Neural cell (in vitro differentiated cells): ENCODE results near the gene SKOR2.

ENCODE experiments used
- CTCF ChIP-seq: fragments of 450-650 bp; IDR thresholded peaks from 2 replicates; pipeline ENCODE4 v1.5.1; 2014; ENCODE audit warnings: antibody characterized with exemption, mild to moderate bottlenecking, moderate library complexity; ENCODE audit not compliant: poor library complexity, severe bottlenecking
- EZH2 ChIP-seq: fragments of 200-600, 300-800 bp; shearing (Covaris generic), sonication (generic); IDR thresholded peaks from 2 replicates; pipeline ENCODE4 v1.6.1; 2014; ENCODE audit warnings: antibody characterized with exemption, low read length, borderline replicate concordance, mild to moderate bottlenecking; ENCODE audit not compliant: insufficient read depth, poor library complexity, severe bottlenecking
- MXI1 ChIP-seq: fragments of 450-650 bp; conservative IDR thresholded peaks from 2 replicates; pipeline ENCODE4 v1.6.1; 2014; ENCODE audit warnings: antibody characterized with exemption, mild to moderate bottlenecking; ENCODE audit not compliant: poor library complexity, severe bottlenecking
- POLR2AphosphoS5 ChIP-seq: IDR thresholded peaks from 2 replicates; pipeline ENCODE4 v1.6.1; 2012
- RAD21 ChIP-seq: fragments of 450-650 bp; conservative IDR thresholded peaks from 2 replicates; pipeline ENCODE4 v1.6.1; 2014; ENCODE audit warnings: antibody characterized with exemption, mild to moderate bottlenecking, moderate library complexity
- TAF1 ChIP-seq: IDR thresholded peaks from 2 replicates; pipeline ENCODE4 v1.6.1; 2012; ENCODE audit warnings: low read depth

DNA sequence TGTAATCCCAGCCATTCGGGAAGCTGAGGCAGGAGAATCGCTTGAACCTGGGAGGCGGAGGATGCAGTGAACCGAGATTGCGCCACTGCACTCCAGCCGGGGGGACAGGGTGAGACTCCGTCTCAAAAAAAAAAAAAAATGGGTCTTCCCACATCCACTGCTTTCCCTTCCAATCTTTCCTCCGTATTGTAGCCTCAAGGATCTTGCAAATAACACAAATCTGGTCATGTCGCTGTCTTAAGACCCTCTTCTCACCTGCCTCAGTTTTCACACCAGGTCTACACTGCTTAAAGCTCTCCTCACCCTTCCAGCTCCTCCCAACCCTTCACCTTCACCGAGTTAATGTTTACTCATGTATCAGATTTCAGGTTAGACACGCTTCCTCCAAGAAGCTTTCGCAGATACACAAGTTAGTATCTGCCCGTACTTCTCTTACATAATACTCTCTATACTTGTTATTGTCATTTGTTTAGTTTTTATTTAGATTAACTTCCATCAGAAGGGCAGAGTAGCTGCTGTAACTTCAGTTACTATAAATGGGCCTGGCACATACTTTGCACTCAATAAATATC lies 76.8 kb downstream of the SKOR2 start:
- TF ChIP-seq CTCF (no peak), TAF1 (no peak), POLR2AphosphoS5 (no peak), EZH2 (no peak), MXI1 (no peak), RAD21 (no peak)
